A549 (cell line): ENCODE measurements around the gene OR6B2. TPM values are rescaled to one million over a fixed set of nuclear protein-coding genes. Genes with fewer than 3 reads are reported as not detected.

ENCODE experiments used
- ATAC-seq, 2 experiments: fragments of 200-7000 bp in 1 of 2; fragments of >200 bp in 1 of 2; cut with Nextera tagmentation in 1 of 2; cut with Tn5 transposase in 1 of 2; 3 replicates each; pipeline versions ENCODE4 v1.8.0 to v1.9.1; 2018 to 2020; ENCODE audit warnings: mild to moderate bottlenecking in 1 of 2, moderate library complexity in 1 of 2
- CTCF ChIA-PET: fragments of 300-600 bp; sonication (Branson Sonifier 250); formaldehyde crosslinking; extraction: SDS; loops from one replicate; lab custom pipeline; 2021; ENCODE audit warnings: antibody characterized with exemption, inconsistent platforms; lab: Yijun Ruan, JAX
- POLR2A ChIA-PET: fragments of 350-600 bp; formaldehyde crosslinking; extraction: SDS; loops from one replicate; lab custom pipeline; 2021; ENCODE audit warnings: antibody characterized with exemption, inconsistent platforms; lab: Yijun Ruan, JAX
- DNase-seq, 2 experiments: peaks; one replicate each; pipeline versions ENCODE4 v3.0.0 to v3.0.0-alpha.2; 2011 to 2016; ENCODE audit warnings: low read depth in 1 of 2, low spot score in 1 of 2
- FAIRE-seq: peaks from 2 replicates; lab custom pipeline; 2011; peaks lifted over from hg19 to GRCh38; lab: Jason Lieb, UNC
- H3K27ac ChIP-seq, 2 experiments: fragments of >200 bp; sonication (Bioruptor Twin); formaldehyde crosslinking; 3 replicates each; pipeline ENCODE4 v1.5.1; 2016 to 2017
- H3K4me1 ChIP-seq: fragments of >200 bp; sonication (Bioruptor Twin); formaldehyde crosslinking; 3 replicates; pipeline ENCODE4 v1.6.1; 2016
- H3K4me2 ChIP-seq: fragments of >200 bp; sonication (Bioruptor Twin); formaldehyde crosslinking; 3 replicates; pipeline ENCODE4 v1.6.1; 2016
- H3K4me3 ChIP-seq: fragments of >200 bp; sonication (Bioruptor Twin); formaldehyde crosslinking; 3 replicates; pipeline ENCODE4 v1.5.1; 2016
- H3K9me3 ChIP-seq: fragments of >200 bp; sonication (Bioruptor Twin); formaldehyde crosslinking; 3 replicates; pipeline ENCODE4 v1.6.1; 2016
- BHLHE40 ChIP-seq: IDR thresholded peaks from 2 replicates; pipeline ENCODE4 v1.6.1; 2012; ENCODE audit warnings: low read depth, low read length, inconsistent platforms
- CBX2 ChIP-seq: fragments of 200-600 bp; sonication (generic); IDR thresholded peaks from 2 replicates; pipeline ENCODE4 v1.6.1; 2016; ENCODE audit warnings: low read depth, mild to moderate bottlenecking, borderline replicate concordance
- CHD4 ChIP-seq: fragments of 200-600 bp; sonication (generic); IDR thresholded peaks from 2 replicates; pipeline ENCODE4 v1.6.1; 2016; ENCODE audit warnings: antibody characterized with exemption, mild to moderate bottlenecking, borderline replicate concordance
- EHF ChIP-seq: fragments of 250-450 bp; sonication (Bioruptor Pico); IDR thresholded peaks from 2 replicates; pipeline ENCODE4 v1.5.0; 2020; ENCODE audit warnings: mild to moderate bottlenecking
- ESRRA ChIP-seq: fragments of 150-350 bp; IDR thresholded peaks from 2 replicates; pipeline ENCODE4 v1.6.1; 2014; ENCODE audit warnings: mild to moderate bottlenecking, low read length, borderline replicate concordance
- HDAC2 ChIP-seq: fragments of 200-600 bp; sonication (generic); IDR thresholded peaks from 2 replicates; pipeline ENCODE4 v1.6.1; 2016
- HEYL ChIP-seq: fragments of 250-450 bp; sonication (Bioruptor Pico); IDR thresholded peaks from 2 replicates; pipeline ENCODE4 v1.8.0; 2021; ENCODE audit warnings: mild to moderate bottlenecking, moderate library complexity
- HOXB5 ChIP-seq: fragments of 250-450 bp; sonication (Bioruptor Pico); IDR thresholded peaks from 2 replicates; pipeline ENCODE4 v1.5.0; 2020; ENCODE audit warnings: mild to moderate bottlenecking, moderate library complexity
- JUN ChIP-seq, 2 experiments: fragments of >200 bp; sonication (Bioruptor Twin); formaldehyde crosslinking; IDR thresholded peaks; 2 replicates in 1 of 2; 3 replicates in 1 of 2; pipeline ENCODE4 v1.6.1; 2016 to 2017
- KDM1A ChIP-seq: fragments of 200-600 bp; sonication (generic); IDR thresholded peaks from 2 replicates; pipeline ENCODE4 v1.6.1; 2016; ENCODE audit warnings: low read depth, mild to moderate bottlenecking
- KDM5A ChIP-seq: fragments of 200-600 bp; sonication (generic); IDR thresholded peaks from 2 replicates; pipeline ENCODE4 v1.6.1; 2016; ENCODE audit warnings: antibody characterized with exemption, mild to moderate bottlenecking
- MYC ChIP-seq: IDR thresholded peaks from 2 replicates; pipeline ENCODE4 v1.6.1; 2012; ENCODE audit warnings: mild to moderate bottlenecking, inconsistent platforms, low read length, improper control_type of control experiment, borderline replicate concordance
- POLR2AphosphoS2 ChIP-seq: conservative IDR thresholded peaks from 2 replicates; pipeline ENCODE4 v1.6.1; 2012; ENCODE audit warnings: low read length, improper control_type of control experiment, inconsistent platforms
- RARB ChIP-seq: fragments of 250-450 bp; sonication (Bioruptor Pico); IDR thresholded peaks from 2 replicates; pipeline ENCODE4 v1.8.0; 2021; ENCODE audit warnings: mild to moderate bottlenecking, moderate library complexity
- RFX5 ChIP-seq: fragments of 450-650 bp; IDR thresholded peaks from 2 replicates; pipeline ENCODE4 v1.7.1; 2014; ENCODE audit warnings: antibody characterized with exemption, mild to moderate bottlenecking, moderate library complexity
- TFCP2L1 ChIP-seq: fragments of 250-450 bp; sonication (Bioruptor Pico); IDR thresholded peaks from 2 replicates; pipeline ENCODE4 v1.5.0; 2021; ENCODE audit warnings: mild to moderate bottlenecking
- whole genome bisulfite sequencing: methylation state at CpG from one replicate; pipeline ENCODE4 v1.1.6; 2017; ENCODE audit errors: missing lambda C conversion rate; 5-methylcytosine and 5-hydroxymethylcytosine counted together
- polyA plus RNA-seq, 4 experiments: library from polyadenylated mRNA; depleted of rRNA in 3 of 4; stranded (reverse); fragments of >200 nt; fragmentation: RNase III in 1 of 4; extraction: RNeasy Plus Mini Kit Qiagen cat#74134 plus additional on column Dnase treatment in 1 of 4; gene quantifications; 2 replicates in 3 of 4; 3 replicates in 1 of 4; pipeline ENCODE4 v1.2.3, GENCODE V29; 2011 to 2017
- TF ChIP-seq, protein P1 (sequence below): IDR thresholded peaks from 2 replicates; pipeline ENCODE4 v1.6.1; 2012; ENCODE audit warnings: low read depth, borderline replicate concordance
- TF ChIP-seq, protein P2 (sequence below): fragments of 250-450 bp; sonication (Bioruptor Pico); IDR thresholded peaks from 2 replicates; pipeline ENCODE4 v1.5.0; 2021; ENCODE audit warnings: mild to moderate bottlenecking, moderate library complexity, borderline replicate concordance
- TF ChIP-seq, protein P3 (sequence below): fragments of 450-650 bp; IDR thresholded peaks from 2 replicates; pipeline ENCODE4 v1.6.1; 2014; ENCODE audit warnings: antibody characterized with exemption
- TF ChIP-seq, protein P4 (sequence below): IDR thresholded peaks from 2 replicates; pipeline ENCODE4 v1.6.1; 2012
- TF ChIP-seq, protein P5 (sequence below): fragments of >200 bp; sonication (Bioruptor Twin); formaldehyde crosslinking; IDR thresholded peaks from 2 replicates; pipeline ENCODE4 v1.6.1; 2016

The OR6B2 gene
- polyA plus RNA-seq, 2 of the 4 experiments (the other 2 are of a cell fraction), result not detected

DNA sequence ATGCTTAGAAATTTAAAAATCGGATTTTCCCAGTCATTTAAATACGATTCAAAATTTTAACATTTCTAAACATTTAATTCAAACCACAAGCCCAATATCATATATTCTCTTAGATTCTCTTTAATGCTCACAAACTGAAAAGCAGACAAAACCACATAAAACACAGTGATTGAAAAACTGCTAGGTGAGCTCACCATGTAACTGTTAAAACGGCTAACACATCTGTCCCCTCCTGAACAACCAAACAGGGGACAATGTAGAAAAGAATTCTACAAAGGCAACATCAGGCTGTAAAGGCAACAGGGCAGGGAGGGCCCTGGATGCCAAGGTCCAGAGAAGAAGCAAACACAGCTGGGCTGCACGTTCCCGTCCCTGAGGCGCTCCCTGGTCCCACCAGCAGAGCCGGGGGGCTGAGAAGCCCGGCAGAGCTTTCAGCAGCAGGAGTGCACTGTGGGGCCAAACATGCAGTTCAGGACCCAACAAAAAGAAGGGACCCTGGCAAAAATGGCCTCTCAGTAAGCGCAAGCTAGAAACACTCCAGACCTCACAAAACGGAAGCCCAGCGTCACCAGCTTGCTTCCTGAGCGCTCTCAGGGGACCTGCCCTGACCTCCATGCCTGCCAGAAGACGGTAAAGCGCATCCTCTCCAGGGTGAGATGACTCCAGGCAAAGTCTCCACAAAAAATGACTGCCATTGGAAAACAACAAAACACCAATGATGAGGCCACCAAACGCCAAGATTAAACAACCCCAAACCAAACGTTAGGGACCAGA, 45.6 kb downstream of the OR6B2 start:
- WGBS, result 95% methylated on average over 16 of the region's 16 CpGs
- no peak overlapping the region for H3K4me3 ChIP-seq
- no peak overlapping the region for H3K4me2 ChIP-seq
- DNase-seq (no peak), ATAC-seq (no peak), FAIRE-seq (no peak)
- no peak overlapping the region for H3K27ac ChIP-seq
- peaks cover 17% of the 10 kb centered on the region for H3K9me3 ChIP-seq
- no peaks in the 10 kb centered on the region for H3K4me1 ChIP-seq
- CTCF ChIA-PET, result interaction anchor here (1.1 to 1.3 kb wide), 2 partner anchors 10 to 865 kb away, joined by 3 to 4 read pairs; no protein-coding TSS in a partner anchor
- no peak for TF ChIP-seq RFX5
- no peak for TF ChIP-seq POLR2AphosphoS2
- TF ChIP-seq JUN (IDR thresholded peaks at IDR 0.05), result no peak
- TF ChIP-seq KDM1A, result no peak
- TF ChIP-seq KDM5A, result no peak
- TF ChIP-seq RARB (CRISPR knock-in tag), result no peak
- no peak for TF ChIP-seq MYC
- TF ChIP-seq HOXB5 (CRISPR knock-in tag), result no peak
- TF ChIP-seq, protein P1, sequence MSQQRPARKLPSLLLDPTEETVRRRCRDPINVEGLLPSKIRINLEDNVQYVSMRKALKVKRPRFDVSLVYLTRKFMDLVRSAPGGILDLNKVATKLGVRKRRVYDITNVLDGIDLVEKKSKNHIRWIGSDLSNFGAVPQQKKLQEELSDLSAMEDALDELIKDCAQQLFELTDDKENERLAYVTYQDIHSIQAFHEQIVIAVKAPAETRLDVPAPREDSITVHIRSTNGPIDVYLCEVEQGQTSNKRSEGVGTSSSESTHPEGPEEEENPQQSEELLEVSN, result no peak
- POLR2A ChIA-PET, result no interaction called here

DNA sequence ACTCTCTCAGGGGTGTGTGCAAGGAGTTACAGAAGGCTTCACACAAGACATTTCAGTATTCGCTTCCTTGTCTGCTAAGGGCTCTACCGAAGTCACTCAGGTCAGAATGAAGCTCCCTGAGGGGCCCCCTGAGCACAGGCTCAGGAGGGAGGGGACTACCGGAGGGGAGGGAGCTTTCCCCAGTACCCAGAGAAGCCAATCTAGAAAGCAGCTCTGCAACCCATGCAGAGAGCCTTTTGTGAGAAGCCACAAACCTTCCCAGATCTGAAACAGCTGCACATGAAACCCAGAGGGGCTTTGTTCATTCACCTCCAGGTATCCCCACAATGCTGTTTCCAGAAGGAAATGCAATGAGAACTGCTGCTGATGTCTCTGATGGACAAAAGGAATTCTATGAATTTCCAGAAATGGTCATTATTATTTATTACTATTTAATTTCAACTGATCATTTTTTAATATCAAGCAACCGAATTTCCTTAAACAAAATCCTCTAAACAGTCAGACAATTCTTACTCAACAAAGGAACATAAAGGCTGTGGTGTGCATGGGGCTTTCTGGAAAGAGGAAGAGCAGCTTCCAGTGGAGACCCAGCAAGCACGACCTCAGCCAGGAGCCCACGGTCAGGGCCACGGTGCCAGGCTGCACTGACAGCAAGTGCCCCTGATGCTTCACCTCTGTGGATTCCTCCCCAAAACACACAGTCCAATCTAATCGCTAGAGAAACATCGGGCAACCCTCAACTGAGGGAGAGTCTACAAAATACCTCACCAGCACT, 47.0 kb downstream of the OR6B2 start:
- no peak for TF ChIP-seq CHD4
- TF ChIP-seq TFCP2L1 (CRISPR knock-in tag), result no peak
- no peak for TF ChIP-seq CBX2
- TF ChIP-seq, protein P2, sequence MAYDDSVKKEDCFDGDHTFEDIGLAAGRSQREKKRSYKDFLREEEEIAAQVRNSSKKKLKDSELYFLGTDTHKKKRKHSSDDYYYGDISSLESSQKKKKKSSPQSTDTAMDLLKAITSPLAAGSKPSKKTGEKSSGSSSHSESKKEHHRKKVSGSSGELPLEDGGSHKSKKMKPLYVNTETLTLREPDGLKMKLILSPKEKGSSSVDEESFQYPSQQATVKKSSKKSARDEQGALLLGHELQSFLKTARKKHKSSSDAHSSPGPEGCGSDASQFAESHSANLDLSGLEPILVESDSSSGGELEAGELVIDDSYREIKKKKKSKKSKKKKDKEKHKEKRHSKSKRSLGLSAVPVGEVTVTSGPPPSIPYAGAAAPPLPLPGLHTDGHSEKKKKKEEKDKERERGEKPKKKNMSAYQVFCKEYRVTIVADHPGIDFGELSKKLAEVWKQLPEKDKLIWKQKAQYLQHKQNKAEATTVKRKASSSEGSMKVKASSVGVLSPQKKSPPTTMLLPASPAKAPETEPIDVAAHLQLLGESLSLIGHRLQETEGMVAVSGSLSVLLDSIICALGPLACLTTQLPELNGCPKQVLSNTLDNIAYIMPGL (CRISPR knock-in tag), result no peak
- TF ChIP-seq, protein P3, sequence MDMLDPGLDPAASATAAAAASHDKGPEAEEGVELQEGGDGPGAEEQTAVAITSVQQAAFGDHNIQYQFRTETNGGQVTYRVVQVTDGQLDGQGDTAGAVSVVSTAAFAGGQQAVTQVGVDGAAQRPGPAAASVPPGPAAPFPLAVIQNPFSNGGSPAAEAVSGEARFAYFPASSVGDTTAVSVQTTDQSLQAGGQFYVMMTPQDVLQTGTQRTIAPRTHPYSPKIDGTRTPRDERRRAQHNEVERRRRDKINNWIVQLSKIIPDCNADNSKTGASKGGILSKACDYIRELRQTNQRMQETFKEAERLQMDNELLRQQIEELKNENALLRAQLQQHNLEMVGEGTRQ, result no peak
- TF ChIP-seq POLR2AphosphoS2, result no peak
- no peak for TF ChIP-seq EHF (CRISPR knock-in tag)
- no peak for TF ChIP-seq HEYL (CRISPR knock-in tag)
- TF ChIP-seq, protein P4, sequence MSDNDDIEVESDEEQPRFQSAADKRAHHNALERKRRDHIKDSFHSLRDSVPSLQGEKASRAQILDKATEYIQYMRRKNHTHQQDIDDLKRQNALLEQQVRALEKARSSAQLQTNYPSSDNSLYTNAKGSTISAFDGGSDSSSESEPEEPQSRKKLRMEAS, result no peak
- TF ChIP-seq ESRRA, result no peak
- no peak for TF ChIP-seq HDAC2
- TF ChIP-seq, protein P5, sequence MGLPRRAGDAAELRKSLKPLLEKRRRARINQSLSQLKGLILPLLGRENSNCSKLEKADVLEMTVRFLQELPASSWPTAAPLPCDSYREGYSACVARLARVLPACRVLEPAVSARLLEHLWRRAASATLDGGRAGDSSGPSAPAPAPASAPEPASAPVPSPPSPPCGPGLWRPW, result no peak
- TF ChIP-seq, protein P1, result no peak
- no peak for TF ChIP-seq BHLHE40
- TF ChIP-seq, all 56 proteins: peak for 0
- FAIRE-seq (no peak), DNase-seq (no peak), ATAC-seq (no peak)
- no peak overlapping the region for H3K4me3 ChIP-seq
- POLR2A ChIA-PET, result no interaction called here
- peaks cover 17% of the 10 kb centered on the region for H3K9me3 ChIP-seq
- no peak overlapping the region for H3K4me2 ChIP-seq
- no peak overlapping the region for H3K27ac ChIP-seq
- WGBS, result 94% methylated on average over 9 of the region's 9 CpGs
- no peaks in the 10 kb centered on the region for H3K4me1 ChIP-seq
- CTCF ChIA-PET, result interaction anchor here (1.2 to 1.5 kb wide), 2 partner anchors 9 to 10 kb away, joined by 3 to 4 read pairs; no protein-coding TSS in a partner anchor

Other genes with a start within 250 kb of the OR6B2 start
- 118 and 131 TPM in 2 replicates for gene NDUFA10, start 5.1 kb downstream of the OR6B2 start, polyA plus RNA-seq (2011; rRNA removed)
- gene NDUFA10, start 5.1 kb downstream of the OR6B2 start, polyA plus RNA-seq (2017; fragmentation: RNase III; extraction: RNeasy Plus Mini Kit Qiagen cat#74134 plus additional on column Dnase treatment), result 134 to 148 TPM (median 137 TPM) in 3 replicates
- gene OR6B3, start 23.1 kb upstream of the OR6B2 start, polyA plus RNA-seq (2011; rRNA removed), result not detected in 2 replicates
- gene OR6B3, start 23.1 kb upstream of the OR6B2 start, polyA plus RNA-seq (2017; fragmentation: RNase III; extraction: RNeasy Plus Mini Kit Qiagen cat#74134 plus additional on column Dnase treatment), result not detected in 3 replicates
- 233 and 321 TPM in 2 replicates for gene COPS9, start 105.9 kb upstream of the OR6B2 start, polyA plus RNA-seq (2011; rRNA removed)
- 356 to 380 TPM (median 358 TPM) in 3 replicates for gene COPS9, start 105.9 kb upstream of the OR6B2 start, polyA plus RNA-seq (2017; fragmentation: RNase III; extraction: RNeasy Plus Mini Kit Qiagen cat#74134 plus additional on column Dnase treatment)
- gene OTOS, start 110.2 kb upstream of the OR6B2 start, polyA plus RNA-seq (2011; rRNA removed), result not detected in 2 replicates
- gene OTOS, start 110.2 kb upstream of the OR6B2 start, polyA plus RNA-seq (2017; fragmentation: RNase III; extraction: RNeasy Plus Mini Kit Qiagen cat#74134 plus additional on column Dnase treatment), result not detected in 3 replicates